Activated CD4-positive, alpha-beta memory T cell treated with anti-CD3 and anti-CD28 coated beads for 36 hours (primary cell): ENCODE results near the gene CLDN25. TPM values are rescaled to one million over a fixed set of nuclear protein-coding genes. Genes with fewer than 3 reads are reported as not detected.

Source experiments
- CTCF ChIA-PET: fragments of 350-600 bp; sonication (Branson Sonifier 250); formaldehyde crosslinking; loops from one replicate; lab custom pipeline; 2021; ENCODE audit warnings: antibody characterized with exemption, inconsistent platforms; lab: Charles Lee
- POLR2A ChIA-PET: fragments of 350-600 bp; sonication (Branson Sonifier 250); formaldehyde crosslinking; loops from one replicate; lab custom pipeline; 2021; ENCODE audit warnings: antibody characterized with exemption; lab: Charles Lee
- DNase-seq: peaks from one replicate; pipeline ENCODE4 v3.0.0-alpha.2; 2020
- H3K27ac Mint-ChIP-seq: one replicate; pipeline ENCODE4 v1.8.0; 2021; ENCODE audit warnings: mixed read lengths
- H3K27me3 Mint-ChIP-seq: one replicate; pipeline ENCODE4 v1.8.0; 2021; ENCODE audit warnings: mixed read lengths
- H3K36me3 Mint-ChIP-seq: one replicate; pipeline ENCODE4 v1.8.0; 2021; ENCODE audit warnings: mixed read lengths
- H3K4me1 Mint-ChIP-seq: one replicate; pipeline ENCODE4 v1.8.0; 2021; ENCODE audit warnings: low read depth, mixed read lengths
- H3K4me3 Mint-ChIP-seq: one replicate; pipeline ENCODE4 v1.8.0; 2021; ENCODE audit warnings: mild to moderate bottlenecking, mixed read lengths
- H3K9me3 Mint-ChIP-seq: one replicate; pipeline ENCODE4 v1.8.0; 2021; ENCODE audit warnings: mixed read lengths
- intact Hi-C: fragments of 100-400 bp; cut with micrococcal nuclease; formaldehyde crosslinking; loops from one replicate; pipeline ENCODE4 v1.15.1; 2023
- total RNA-seq, 2 experiments: library from RNA; stranded (reverse); gene quantifications; one replicate each; pipeline ENCODE4 v1.2.3, GENCODE V29; 2021

The CLDN25 gene
- total RNA-seq, 2 experiments from 2014 or later, result not detected

DNA sequence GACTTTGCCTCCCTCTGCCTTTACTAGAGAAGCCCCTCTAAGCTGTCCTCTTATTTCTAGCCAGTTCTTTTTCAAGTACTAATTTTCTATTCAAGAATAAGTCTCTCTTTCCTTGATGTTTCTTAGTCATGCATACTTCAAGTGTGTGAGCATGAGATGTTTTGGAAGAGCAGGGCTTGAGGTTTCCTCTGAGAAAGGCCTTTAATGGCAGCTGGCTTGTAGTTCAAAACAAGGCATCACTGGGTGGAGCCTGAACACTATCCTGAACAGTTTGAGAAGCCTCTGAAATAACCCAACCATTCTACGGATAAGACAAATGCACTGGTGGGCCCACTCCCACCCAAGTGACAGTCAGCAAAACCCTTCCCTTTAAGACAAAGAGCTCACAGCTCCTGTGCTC, 37.6 kb downstream of the CLDN25 start:
- Mint-ChIP-seq H3K27me3 (no peaks in the 10 kb centered on the region), H3K4me3 (no peak overlapping the region), H3K36me3 (peaks cover 27% of the 10 kb centered on the region)

DNA sequence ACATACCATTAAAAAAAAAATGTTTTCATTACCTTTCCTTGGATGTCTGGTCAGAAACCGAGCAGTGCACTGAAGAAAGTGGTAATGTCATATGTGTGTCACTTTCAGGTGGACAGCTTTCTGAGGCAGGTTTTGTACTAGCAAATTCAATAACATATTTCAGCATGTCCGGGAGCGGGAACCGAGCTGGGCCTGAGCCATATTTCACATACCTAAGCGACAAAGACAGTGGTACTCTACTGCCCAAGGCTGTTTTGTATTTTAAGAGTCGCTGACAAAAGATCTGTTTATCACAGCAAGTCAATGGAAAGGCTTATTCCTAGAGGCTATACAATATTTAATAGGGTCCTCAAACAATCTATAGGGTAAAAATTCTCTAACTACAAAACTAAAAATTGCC, 38.0 kb downstream of the CLDN25 start:
- POLR2A ChIA-PET, result interaction anchor here (0.9 kb wide), 1 partner anchor 14 kb away, joined by 3 read pairs; no protein-coding TSS in a partner anchor
- no peaks in the 10 kb centered on the region for H3K27me3 Mint-ChIP-seq
- DNase-seq, result no peak
- H3K4me1 Mint-ChIP-seq, result no peaks in the 10 kb centered on the region
- no peaks in the 10 kb centered on the region for H3K9me3 Mint-ChIP-seq
- intact Hi-C loops, result no loop called here
- H3K27ac Mint-ChIP-seq, result no peak overlapping the region
- peaks cover 26% of the 10 kb centered on the region for H3K36me3 Mint-ChIP-seq
- no peak overlapping the region for H3K4me3 Mint-ChIP-seq
- CTCF ChIA-PET, result no interaction called here

More for the DNA sequence above, 37.6 kb downstream of the CLDN25 start:
- no peaks in the 10 kb centered on the region for H3K9me3 Mint-ChIP-seq
- intact Hi-C loops, result no loop called here
- no peaks in the 10 kb centered on the region for H3K4me1 Mint-ChIP-seq
- ChIA-PET CTCF (no interaction called here), POLR2A (interaction anchor here (0.9 kb wide), 1 partner anchor 14 kb away, joined by 3 read pairs; no protein-coding TSS in a partner anchor)
- no peak overlapping the region for H3K27ac Mint-ChIP-seq
- DNase-seq, result no peak

DNA sequence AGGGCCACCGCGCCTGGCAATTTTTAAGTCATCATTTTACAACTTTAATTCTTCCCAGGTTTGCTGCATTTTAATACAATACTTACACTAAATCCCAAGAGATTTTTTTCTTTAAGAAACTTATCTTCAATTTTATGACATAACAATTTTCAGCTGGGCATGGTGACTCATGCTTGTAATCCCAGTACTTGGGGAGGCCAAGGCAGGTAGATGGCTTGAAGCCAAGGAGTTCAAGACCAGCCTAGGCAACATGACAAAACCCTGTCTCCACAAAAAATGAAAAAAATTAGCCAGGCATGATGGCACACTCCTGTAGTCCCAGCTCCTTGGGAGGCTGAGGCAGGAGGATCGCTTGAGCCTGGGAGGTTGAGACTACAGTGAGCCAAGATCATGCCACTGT, 38.8 kb downstream of the CLDN25 start:
- intact Hi-C loops, result no loop called here
- Mint-ChIP-seq H3K27ac (no peak overlapping the region), H3K27me3 (no peaks in the 10 kb centered on the region), H3K4me1 (no peaks in the 10 kb centered on the region), H3K36me3 (peaks cover 32% of the 10 kb centered on the region), H3K9me3 (no peaks in the 10 kb centered on the region), H3K4me3 (no peak overlapping the region)
- ChIA-PET CTCF (no interaction called here), POLR2A (no interaction called here)
- DNase-seq, result no peak

DNA sequence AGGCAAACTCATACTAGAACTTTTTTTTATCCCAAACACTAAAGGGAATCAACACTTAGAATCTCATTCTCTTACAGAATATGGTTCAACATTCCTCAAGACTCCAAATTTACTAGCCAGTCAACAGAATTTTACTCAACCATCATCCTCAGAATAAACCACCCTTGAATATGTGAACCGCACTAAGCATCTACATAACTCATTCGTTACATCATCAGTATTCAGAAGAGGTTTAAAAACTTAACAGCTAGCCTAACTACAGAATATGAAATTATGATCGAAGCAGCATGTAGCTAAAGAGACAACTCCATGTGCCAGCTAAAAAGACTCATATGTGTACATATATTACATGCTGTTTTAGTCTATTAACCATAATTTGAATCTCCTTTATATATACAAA, 47.9 kb downstream of the CLDN25 start:
- Mint-ChIP-seq H3K27ac (no peak overlapping the region), H3K27me3 (no peaks in the 10 kb centered on the region), H3K36me3 (peaks cover 33% of the 10 kb centered on the region), H3K4me3 (no peak overlapping the region), H3K4me1 (no peaks in the 10 kb centered on the region), H3K9me3 (no peaks in the 10 kb centered on the region)
- ChIA-PET CTCF (interaction anchor here (1.3 to 1.6 kb wide), 2 partner anchors 31 to 69 kb away, joined by 3 read pairs; no protein-coding TSS in a partner anchor), POLR2A (no interaction called here)
- intact Hi-C loops, result no loop called here
- DNase-seq, result no peak

DNA sequence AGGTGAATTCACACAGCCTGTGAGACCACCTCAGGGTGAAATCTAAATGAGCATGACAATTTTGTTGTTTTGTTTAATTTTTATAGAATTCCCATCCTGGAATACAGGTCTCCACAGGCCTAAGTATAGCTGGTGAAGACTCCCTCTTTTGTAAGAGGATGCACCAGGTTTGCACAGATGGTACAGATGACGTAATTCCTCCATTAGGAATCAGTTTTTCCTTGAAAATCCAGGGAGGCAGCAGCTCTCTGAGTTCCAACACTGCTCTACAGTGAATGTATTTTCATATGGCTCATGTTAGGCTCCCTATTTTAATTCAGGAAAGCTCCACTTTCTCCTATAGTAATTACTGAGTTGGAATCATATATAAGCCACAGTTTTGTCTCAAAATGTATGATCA, 48.6 kb downstream of the CLDN25 start:
- Mint-ChIP-seq H3K27me3 (no peaks in the 10 kb centered on the region), H3K27ac (no peak overlapping the region), H3K4me3 (no peak overlapping the region), H3K9me3 (no peaks in the 10 kb centered on the region), H3K4me1 (no peaks in the 10 kb centered on the region), H3K36me3 (peaks cover 31% of the 10 kb centered on the region)
- CTCF ChIA-PET, result interaction anchor here (1.3 to 1.6 kb wide), 2 partner anchors 32 to 68 kb away, joined by 3 read pairs; no protein-coding TSS in a partner anchor
- POLR2A ChIA-PET, result no interaction called here
- intact Hi-C loops, result no loop called here
- no peak for DNase-seq

DNA sequence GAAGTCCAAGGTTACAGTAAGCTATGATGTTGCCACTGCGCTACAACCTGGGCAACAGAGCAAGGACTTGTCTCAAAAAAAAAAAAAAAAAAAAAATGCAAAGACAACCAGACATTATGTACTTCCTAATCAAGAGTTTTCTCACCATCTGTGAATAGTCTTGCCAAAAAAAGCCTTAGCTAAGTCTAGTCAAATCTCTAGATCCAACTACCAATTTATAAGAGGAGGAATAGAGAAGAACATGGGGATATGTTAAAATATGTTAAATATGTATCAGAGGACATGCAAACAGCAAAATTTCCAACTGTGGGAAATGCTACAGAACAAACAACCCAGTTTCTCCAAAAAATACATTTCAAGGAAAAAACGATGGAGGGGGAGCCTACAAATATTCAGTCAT, 50.2 kb downstream of the CLDN25 start:
- H3K27ac Mint-ChIP-seq, result no peak overlapping the region
- no peak overlapping the region for H3K4me3 Mint-ChIP-seq
- CTCF ChIA-PET, result no interaction called here
- H3K27me3 Mint-ChIP-seq, result no peaks in the 10 kb centered on the region
- peaks cover 29% of the 10 kb centered on the region for H3K36me3 Mint-ChIP-seq
- H3K4me1 Mint-ChIP-seq, result no peaks in the 10 kb centered on the region
- DNase-seq, result no peak
- intact Hi-C loops, result no loop called here
- no peaks in the 10 kb centered on the region for H3K9me3 Mint-ChIP-seq
- POLR2A ChIA-PET, result no interaction called here

Other genes with a start within 250 kb of the CLDN25 start
- gene TMPRSS5, start 73.5 kb upstream of the CLDN25 start, total RNA-seq, result 1 to 10 TPM; 1.1 to 1.9 TPM
- 10 to 100 TPM; 14.6 to 15.2 TPM for gene ZW10, start 6.1 kb upstream of the CLDN25 start, total RNA-seq
- gene USP28, start 95.8 kb downstream of the CLDN25 start, total RNA-seq, result 10 to 100 TPM; 30.6 to 41.7 TPM
- gene HTR3B, start 125.0 kb downstream of the CLDN25 start, total RNA-seq, result not detected
- gene HTR3A, start 195.3 kb downstream of the CLDN25 start, total RNA-seq, result not detected